Fibroblast of lung (primary cell): ENCODE measurements around the gene SMC2.

Source experiments
- EZH2 ChIP-seq: IDR thresholded peaks from 2 replicates; pipeline ENCODE4 v1.5.1; 2012; ENCODE audit warnings: low read length, control low read depth, mild to moderate bottlenecking; ENCODE audit errors: missing control alignments
- TF ChIP-seq, protein P1 (sequence below), 2 donors: IDR thresholded peaks in 1 of 2; conservative IDR thresholded peaks in 1 of 2; 1 replicate in 1 of 2; 2 replicates in 1 of 2; pipeline ENCODE4 v1.5.1; 2011 to 2012; ENCODE audit warnings: low read length in 2 of 2, control low read depth in 1 of 2, inconsistent platforms in 1 of 2, low read depth in 1 of 2, mild to moderate bottlenecking in 1 of 2

DNA sequence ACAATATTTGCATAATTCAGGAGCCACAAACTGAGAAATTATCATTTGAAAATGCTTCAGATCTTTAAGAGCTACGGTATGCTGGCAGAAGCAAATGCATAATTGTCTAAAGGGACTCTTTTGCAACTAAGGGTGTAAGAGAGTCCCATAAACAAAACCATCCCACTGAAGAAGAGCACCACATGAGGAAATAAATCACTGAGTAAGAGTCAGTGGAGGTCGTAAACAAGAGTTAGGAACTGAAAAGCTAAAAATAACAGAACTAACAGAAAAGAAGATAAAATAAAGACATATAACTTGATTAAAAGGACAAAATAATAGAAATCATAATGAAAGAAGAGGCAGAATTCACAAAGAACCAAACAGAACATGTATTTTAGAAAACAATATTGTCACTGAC lies 3.5 kb upstream of the SMC2 start:
- no peak for TF ChIP-seq EZH2
- TF ChIP-seq, protein P1, sequence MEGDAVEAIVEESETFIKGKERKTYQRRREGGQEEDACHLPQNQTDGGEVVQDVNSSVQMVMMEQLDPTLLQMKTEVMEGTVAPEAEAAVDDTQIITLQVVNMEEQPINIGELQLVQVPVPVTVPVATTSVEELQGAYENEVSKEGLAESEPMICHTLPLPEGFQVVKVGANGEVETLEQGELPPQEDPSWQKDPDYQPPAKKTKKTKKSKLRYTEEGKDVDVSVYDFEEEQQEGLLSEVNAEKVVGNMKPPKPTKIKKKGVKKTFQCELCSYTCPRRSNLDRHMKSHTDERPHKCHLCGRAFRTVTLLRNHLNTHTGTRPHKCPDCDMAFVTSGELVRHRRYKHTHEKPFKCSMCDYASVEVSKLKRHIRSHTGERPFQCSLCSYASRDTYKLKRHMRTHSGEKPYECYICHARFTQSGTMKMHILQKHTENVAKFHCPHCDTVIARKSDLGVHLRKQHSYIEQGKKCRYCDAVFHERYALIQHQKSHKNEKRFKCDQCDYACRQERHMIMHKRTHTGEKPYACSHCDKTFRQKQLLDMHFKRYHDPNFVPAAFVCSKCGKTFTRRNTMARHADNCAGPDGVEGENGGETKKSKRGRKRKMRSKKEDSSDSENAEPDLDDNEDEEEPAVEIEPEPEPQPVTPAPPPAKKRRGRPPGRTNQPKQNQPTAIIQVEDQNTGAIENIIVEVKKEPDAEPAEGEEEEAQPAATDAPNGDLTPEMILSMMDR (conservative IDR thresholded peaks at IDR 0.05 in 1 of 2, IDR thresholded peaks at IDR 0.05 in 1 of 2; ENCODE audit: low read depth in 1 of 2, low read length in 2 of 2): no peak
